ENCODE results near the gene KCTD16.

KCTD16 gene

DNA sequence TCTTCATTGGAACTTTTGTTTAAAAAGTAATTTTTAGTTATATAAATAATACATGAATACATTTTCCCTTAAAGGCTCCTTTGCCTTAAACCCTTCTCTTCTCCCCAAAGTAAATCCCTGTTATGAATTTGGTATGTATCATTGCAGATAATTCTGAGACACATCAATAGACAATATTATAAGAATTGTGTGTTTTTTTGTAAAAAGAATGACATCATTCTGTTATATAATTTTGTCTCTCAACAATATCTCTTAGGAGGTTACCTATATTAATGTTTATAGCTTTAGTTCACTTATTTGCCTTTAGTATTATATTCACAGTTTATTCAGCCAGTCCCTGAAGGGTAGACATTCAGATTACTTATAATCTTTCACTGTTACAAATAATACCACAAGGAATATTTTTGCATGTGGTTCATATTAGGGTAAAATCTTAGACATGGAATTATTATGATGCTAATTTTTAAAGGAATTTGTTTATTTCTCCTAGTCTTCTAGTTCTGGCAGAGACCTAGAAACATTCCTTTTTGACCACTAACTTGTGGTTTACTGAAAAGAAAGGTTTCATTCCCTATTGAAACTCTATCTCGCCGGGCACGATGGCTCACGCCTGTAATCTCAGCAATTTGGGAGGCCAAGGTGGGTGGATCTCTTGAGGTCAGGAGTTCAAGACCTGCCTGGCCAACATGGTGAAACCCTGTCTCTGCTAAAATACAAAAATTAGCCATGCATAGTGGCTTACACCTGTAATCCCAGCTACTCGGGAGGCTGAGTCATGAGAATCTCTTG is 105.6 kb downstream of the KCTD16 start:
- TF ChIP-seq, protein P1, sequence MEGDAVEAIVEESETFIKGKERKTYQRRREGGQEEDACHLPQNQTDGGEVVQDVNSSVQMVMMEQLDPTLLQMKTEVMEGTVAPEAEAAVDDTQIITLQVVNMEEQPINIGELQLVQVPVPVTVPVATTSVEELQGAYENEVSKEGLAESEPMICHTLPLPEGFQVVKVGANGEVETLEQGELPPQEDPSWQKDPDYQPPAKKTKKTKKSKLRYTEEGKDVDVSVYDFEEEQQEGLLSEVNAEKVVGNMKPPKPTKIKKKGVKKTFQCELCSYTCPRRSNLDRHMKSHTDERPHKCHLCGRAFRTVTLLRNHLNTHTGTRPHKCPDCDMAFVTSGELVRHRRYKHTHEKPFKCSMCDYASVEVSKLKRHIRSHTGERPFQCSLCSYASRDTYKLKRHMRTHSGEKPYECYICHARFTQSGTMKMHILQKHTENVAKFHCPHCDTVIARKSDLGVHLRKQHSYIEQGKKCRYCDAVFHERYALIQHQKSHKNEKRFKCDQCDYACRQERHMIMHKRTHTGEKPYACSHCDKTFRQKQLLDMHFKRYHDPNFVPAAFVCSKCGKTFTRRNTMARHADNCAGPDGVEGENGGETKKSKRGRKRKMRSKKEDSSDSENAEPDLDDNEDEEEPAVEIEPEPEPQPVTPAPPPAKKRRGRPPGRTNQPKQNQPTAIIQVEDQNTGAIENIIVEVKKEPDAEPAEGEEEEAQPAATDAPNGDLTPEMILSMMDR (IDR thresholded peaks at IDR 0.05): no peak
- no peaks in the 10 kb centered on the region for H3K4me1 Mint-ChIP-seq
- peaks cover 4% of the 10 kb centered on the region for H3K27me3 Mint-ChIP-seq (ENCODE audit: low read depth, poor library complexity)
- peaks cover 37% of the 10 kb centered on the region for H3K9me3 Mint-ChIP-seq
- no peak for DNase-seq
- H3K4me3 Mint-ChIP-seq: no peak overlapping the region
- no peaks in the 10 kb centered on the region for H3K36me3 Mint-ChIP-seq (ENCODE audit: low read depth)
- H3K27ac Mint-ChIP-seq: no peak overlapping the region

DNA sequence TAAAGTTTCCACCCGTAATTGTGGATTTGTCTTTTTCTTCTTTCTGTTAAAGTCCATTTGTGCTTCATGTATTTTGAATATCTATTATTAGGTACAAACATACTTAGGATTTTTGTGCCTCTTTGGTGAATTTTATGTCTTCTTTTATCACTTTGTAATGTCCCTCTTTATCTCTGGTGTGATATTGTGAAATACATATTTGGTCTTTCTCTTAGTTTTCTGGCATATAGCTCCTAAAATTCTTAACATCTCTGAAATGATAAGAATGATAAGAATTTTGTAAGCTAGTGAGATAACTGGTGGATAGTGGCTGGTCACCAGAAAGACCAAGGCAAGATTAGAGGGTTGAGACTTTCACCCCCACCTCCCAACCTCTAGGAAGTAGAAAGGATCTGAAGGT is 111.1 kb downstream of the KCTD16 start:
- no peak overlapping the region for H3K27ac Mint-ChIP-seq
- DNase-seq: no peak

DNA sequence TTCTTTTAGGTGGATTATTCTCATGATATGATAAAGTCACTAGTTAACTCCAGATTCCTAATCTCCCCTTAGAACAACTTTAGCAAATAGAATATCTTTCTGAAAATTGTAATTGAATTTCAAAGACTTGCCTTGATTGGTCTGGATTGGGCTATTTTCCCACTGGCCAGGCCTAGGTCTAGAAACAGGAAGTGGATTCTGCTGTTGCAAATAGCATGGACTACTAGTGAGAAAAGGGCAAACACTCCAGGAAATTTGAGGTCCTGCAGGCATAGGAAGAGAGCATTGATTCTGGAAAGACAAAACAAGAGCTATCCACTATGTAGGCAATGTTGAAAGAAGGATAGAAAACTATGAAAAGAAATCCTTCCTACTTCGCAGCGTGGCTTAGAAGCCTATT is 113.4 kb downstream of the KCTD16 start:
- no peak overlapping the region for H3K27ac Mint-ChIP-seq
- no peak for DNase-seq
- no peaks in the 10 kb centered on the region for H3K4me1 Mint-ChIP-seq
- no peak overlapping the region for H3K4me3 Mint-ChIP-seq
- H3K9me3 Mint-ChIP-seq: peaks cover 13% of the 10 kb centered on the region
- peaks cover under 1% of the 10 kb centered on the region for H3K27me3 Mint-ChIP-seq (ENCODE audit: low read depth, poor library complexity)
- TF ChIP-seq, protein P1 (IDR thresholded peaks at IDR 0.05): no peak
- no peaks in the 10 kb centered on the region for H3K36me3 Mint-ChIP-seq (ENCODE audit: low read depth)

More for the DNA sequence above, 111.1 kb downstream of the KCTD16 start:
- Mint-ChIP-seq H3K4me3 (no peak overlapping the region), H3K27me3 (ENCODE audit: low read depth, poor library complexity) (peaks cover 4% of the 10 kb centered on the region), H3K4me1 (no peaks in the 10 kb centered on the region), H3K9me3 (peaks cover 18% of the 10 kb centered on the region), H3K36me3 (ENCODE audit: low read depth) (no peaks in the 10 kb centered on the region)
- TF ChIP-seq, protein P1 (IDR thresholded peaks at IDR 0.05): no peak

DNA sequence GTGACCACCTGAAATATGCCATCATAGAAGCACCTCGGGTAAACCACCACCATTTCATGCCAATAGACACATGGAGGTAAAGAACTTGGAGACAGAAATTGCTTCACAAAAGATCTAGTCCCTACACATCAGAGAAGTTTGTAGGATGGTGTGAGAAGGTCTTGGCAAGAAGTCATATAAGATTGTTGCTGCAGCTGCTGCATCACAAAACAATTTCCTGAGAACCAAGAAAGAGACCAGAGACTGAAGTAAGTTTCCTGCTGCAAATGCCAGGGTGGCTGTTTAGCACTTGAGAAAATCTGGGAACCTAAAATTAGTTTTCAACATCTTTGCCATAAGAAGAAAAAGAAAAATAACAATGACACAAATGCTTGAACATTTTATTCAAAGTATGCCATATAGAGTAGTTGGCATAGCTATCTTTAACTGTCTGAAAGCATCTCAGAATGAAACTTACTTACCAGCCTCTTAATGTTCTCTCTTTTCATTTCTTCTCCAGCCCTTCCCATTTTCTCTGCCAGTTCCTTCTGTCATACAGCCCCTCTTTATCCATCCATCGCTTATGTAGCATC is 114.3 kb downstream of the KCTD16 start:
- Mint-ChIP-seq H3K4me3 (no peak overlapping the region), H3K36me3 (ENCODE audit: low read depth) (no peaks in the 10 kb centered on the region), H3K4me1 (no peaks in the 10 kb centered on the region), H3K9me3 (peaks cover 3% of the 10 kb centered on the region), H3K27ac (no peak overlapping the region), H3K27me3 (ENCODE audit: low read depth, poor library complexity) (no peaks in the 10 kb centered on the region)
- TF ChIP-seq, protein P1 (IDR thresholded peaks at IDR 0.05): no peak
- no peak for DNase-seq

DNA sequence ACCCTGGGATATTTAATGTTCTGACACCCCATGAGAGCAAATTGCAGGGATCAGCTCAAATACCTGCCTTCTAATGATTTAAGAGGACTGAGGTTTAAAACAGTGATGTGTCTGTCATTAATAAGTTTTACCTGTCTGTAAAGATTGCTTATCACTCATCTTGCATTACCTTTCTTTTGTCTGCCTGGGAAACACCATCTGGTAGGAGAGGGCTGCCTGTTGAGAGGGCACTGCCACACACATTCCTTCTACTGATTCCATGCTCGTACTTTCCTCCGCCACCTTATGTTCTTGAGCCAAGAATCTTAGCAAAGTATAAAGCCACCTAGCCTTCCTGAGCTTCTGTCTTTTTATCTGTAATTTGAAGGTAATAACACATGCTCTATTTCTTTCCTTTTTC is 118.6 kb downstream of the KCTD16 start:
- Mint-ChIP-seq H3K4me1 (peaks cover 8% of the 10 kb centered on the region), H3K36me3 (ENCODE audit: low read depth) (no peaks in the 10 kb centered on the region), H3K9me3 (no peaks in the 10 kb centered on the region), H3K27me3 (ENCODE audit: low read depth, poor library complexity) (no peaks in the 10 kb centered on the region), H3K27ac (no peak overlapping the region), H3K4me3 (no peak overlapping the region)
- DNase-seq: no peak
- TF ChIP-seq, protein P1 (IDR thresholded peaks at IDR 0.05): no peak

DNA sequence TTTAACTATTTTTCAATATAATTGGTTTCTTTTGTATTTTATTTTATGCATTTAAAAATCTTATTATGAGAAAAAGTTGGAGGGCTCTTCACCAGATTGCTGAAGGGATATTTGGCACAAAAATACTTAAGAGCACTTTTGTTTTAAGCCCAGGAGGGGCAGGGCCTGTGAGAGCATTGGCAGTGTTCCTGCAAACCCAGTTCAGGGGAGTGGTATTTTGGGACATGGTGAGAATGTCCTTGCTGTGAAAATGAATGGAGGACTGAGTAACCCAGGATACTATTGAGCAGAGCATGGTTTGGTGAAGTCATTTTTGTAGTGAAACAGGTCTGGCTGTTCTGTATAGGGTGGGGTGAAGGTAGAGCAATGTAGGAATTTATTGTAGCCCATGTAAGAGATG is 121.4 kb downstream of the KCTD16 start:
- no peak overlapping the region for H3K27ac Mint-ChIP-seq
- no peak overlapping the region for H3K4me3 Mint-ChIP-seq
- H3K9me3 Mint-ChIP-seq: no peaks in the 10 kb centered on the region

More for the DNA sequence above, 121.4 kb downstream of the KCTD16 start:
- TF ChIP-seq, protein P1 (IDR thresholded peaks at IDR 0.05): no peak
- no peak for DNase-seq
- Mint-ChIP-seq H3K27me3 (ENCODE audit: low read depth, poor library complexity) (no peaks in the 10 kb centered on the region), H3K4me1 (peaks cover 19% of the 10 kb centered on the region), H3K36me3 (ENCODE audit: low read depth) (no peaks in the 10 kb centered on the region)

Measured in nephron progenitor cell (in vitro differentiated cells).